Skin epidermis (tissue), 12 donors: Measurements from ENCODE around the gene ACE2.
"Not testable (repeated sequence)": the region's sequence is repeated elsewhere in the genome, so short reads cannot be mapped to it uniquely, and the experiment has no call there.

Experiments
- H3K27ac ChIP-seq, 21 experiments: fragments of 200-600 bp; sonication (generic) in 11 of 21; one replicate each; pipeline ENCODE4 v1.5.0; 2020; ENCODE audit warnings: mild to moderate bottlenecking in 3 of 21, inconsistent platforms in 2 of 21, moderate library complexity in 2 of 21
- H3K4me3 ChIP-seq, 7 experiments: fragments of 200-600 bp; sonication (generic) in 2 of 7; one replicate each; pipeline ENCODE4 v1.5.0; 2020; ENCODE audit warnings: inconsistent platforms in 2 of 7, mild to moderate bottlenecking in 2 of 7, moderate library complexity in 1 of 7

Gene ACE2

GRCh38 chrX:15600745-15601144, at the start of gene ACE2:
ACE2 (minus strand) TSS chrX:15600960; CDS start chrX:15600911, 49 bp downstream.
- no peak within 1 kb of the TSS for H3K27ac ChIP-seq
- no peak within 1 kb of the TSS for H3K4me3 ChIP-seq

- not testable (repeated sequence) for H3K4me3 ChIP-seq, H3K27ac ChIP-seq
Observed at GRCh38 chrX:15647510-15647909, 46.8 kb upstream of the ACE2 start.

GRCh38 chrX:15646543-15646942, 45.8 kb upstream of the ACE2 start:
- H3K4me3 ChIP-seq: no peak overlapping the region
- no peak overlapping the region for H3K27ac ChIP-seq

GRCh38 chrX:15646031-15646430, 45.3 kb upstream of the ACE2 start:
- no peak overlapping the region for H3K4me3 ChIP-seq
- H3K27ac ChIP-seq: no peak overlapping the region

- H3K27ac ChIP-seq: no peak overlapping the region
Observed at GRCh38 chrX:15645266-15645665, 44.5 kb upstream of the ACE2 start.

GRCh38 chrX:15644560-15644872, 43.8 kb upstream of the ACE2 start:
- no peak overlapping the region for H3K27ac ChIP-seq
- no peak overlapping the region for H3K4me3 ChIP-seq

More at GRCh38 chrX:15645266-15645665, 44.5 kb upstream of the ACE2 start:
- H3K4me3 ChIP-seq: no peak overlapping the region

GRCh38 chrX:15643786-15644559, 43.2 kb upstream of the ACE2 start:
- no peak overlapping the region for H3K4me3 ChIP-seq
- no peak overlapping the region for H3K27ac ChIP-seq

- no peak overlapping the region for H3K4me3 ChIP-seq
- H3K27ac ChIP-seq: no peak overlapping the region
Observed at GRCh38 chrX:15631637-15632036, 30.9 kb upstream of the ACE2 start.

GRCh38 chrX:15623054-15623453, 22.3 kb upstream of the ACE2 start:
- Histone ChIP-seq H3K4me3 (no peak overlapping the region), H3K27ac (no peak overlapping the region)

GRCh38 chrX:15619053-15619755, 18.4 kb upstream of the ACE2 start:
- Histone ChIP-seq H3K4me3 (no peak overlapping the region), H3K27ac (no peak overlapping the region)

GRCh38 chrX:15617111-15617510, 16.4 kb upstream of the ACE2 start:
- no peak overlapping the region for H3K4me3 ChIP-seq
- no peak overlapping the region for H3K27ac ChIP-seq

GRCh38 chrX:15616531-15616930, 15.8 kb upstream of the ACE2 start:
- H3K27ac ChIP-seq: no peak overlapping the region
- no peak overlapping the region for H3K4me3 ChIP-seq

GRCh38 chrX:15607067-15607466, 6.3 kb upstream of the ACE2 start:
- no peak overlapping the region for H3K27ac ChIP-seq
- no peak overlapping the region for H3K4me3 ChIP-seq

- no peak overlapping the region for H3K4me3 ChIP-seq
- H3K27ac ChIP-seq: no peak overlapping the region
Observed at GRCh38 chrX:15606136-15606535, 5.4 kb upstream of the ACE2 start.

GRCh38 chrX:15605226-15605625, 4.5 kb upstream of the ACE2 start:
- H3K4me3 ChIP-seq: no peak overlapping the region
- no peak overlapping the region for H3K27ac ChIP-seq

- Histone ChIP-seq H3K27ac (no peak overlapping the region), H3K4me3 (no peak overlapping the region)
Observed at GRCh38 chrX:15602761-15603160, 2.0 kb upstream of the ACE2 start.

GRCh38 chrX:15601932-15602331, 1.2 kb upstream of the ACE2 start:
- Histone ChIP-seq H3K4me3 (no peak overlapping the region), H3K27ac (no peak overlapping the region)

GRCh38 chrX:15600049-15600448, 711 bp downstream of the ACE2 start:
- no peak overlapping the region for H3K27ac ChIP-seq

GRCh38 chrX:15599461-15599860, 1.3 kb downstream of the ACE2 start:
- no peak overlapping the region for H3K27ac ChIP-seq
- no peak overlapping the region for H3K4me3 ChIP-seq

More at GRCh38 chrX:15600049-15600448, 711 bp downstream of the ACE2 start:
- no peak overlapping the region for H3K4me3 ChIP-seq

GRCh38 chrX:15598026-15598425, 2.7 kb downstream of the ACE2 start:
- no peak overlapping the region for H3K4me3 ChIP-seq
- no peak overlapping the region for H3K27ac ChIP-seq

- Histone ChIP-seq H3K27ac (no peak overlapping the region), H3K4me3 (no peak overlapping the region)
Observed at GRCh38 chrX:15594371-15594770, 6.4 kb downstream of the ACE2 start.
